ENCODE measurements around the gene UFSP1. TPM values are rescaled to one million over a fixed set of nuclear protein-coding genes. Genes with fewer than 3 reads are reported as not detected.
"Not testable (repeated sequence)": the region's sequence is repeated elsewhere in the genome, so short reads cannot be mapped to it uniquely, and the experiment has no call there.

The UFSP1 gene
- total RNA-seq, result 1.5 TPM

DNA sequence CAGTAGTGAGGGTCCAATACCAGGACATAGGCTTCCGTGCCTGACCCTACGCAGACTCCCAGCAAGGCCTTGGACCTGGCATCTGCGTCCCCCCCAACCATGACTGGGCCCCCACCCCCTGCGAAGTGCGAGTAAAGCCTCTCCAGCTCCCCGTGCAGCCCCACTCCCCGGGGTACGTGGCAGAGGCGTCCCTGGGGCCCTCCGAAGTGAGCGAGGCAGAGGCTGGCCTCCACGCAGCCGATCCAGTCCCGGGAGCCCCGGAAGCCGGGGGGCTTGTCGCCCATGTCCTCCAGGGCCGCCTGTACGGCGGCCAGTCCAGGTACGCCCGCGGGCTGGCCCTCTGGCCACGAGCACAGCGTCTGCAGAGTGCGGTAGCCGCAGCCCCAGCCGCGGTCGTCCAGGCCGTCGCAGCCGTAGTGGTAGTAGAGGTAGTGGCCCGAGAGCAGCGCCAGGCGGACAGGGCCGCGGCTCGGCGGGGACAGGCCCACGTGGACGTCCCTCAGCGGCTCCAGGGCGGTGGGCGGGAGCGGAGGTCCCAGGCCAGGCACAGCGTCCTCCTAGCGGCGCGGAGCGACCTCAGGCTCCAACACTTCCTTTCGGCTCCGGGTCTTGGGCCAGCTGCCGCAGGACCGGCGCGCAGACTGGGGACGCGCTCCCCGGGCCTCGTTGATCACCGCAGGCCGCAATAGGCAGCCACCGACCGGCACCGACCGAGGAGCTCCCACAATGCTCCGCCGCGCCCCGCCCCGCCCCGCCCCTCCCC lies at the start of gene UFSP1:
UFSP1 (minus strand) TSS at position 728 of the 763 bp plus-strand sequence; CDS start at position 284, 444 bp downstream.
- Histone ChIP-seq H3K27me3 (ENCODE audit: insufficient read depth, low read length) (peaks cover 34% of the 10 kb centered on the region), H3K4me3 (ENCODE audit: low read length) (peak within 1 kb of the TSS; percentile 58), H3K4me1 (ENCODE audit: insufficient read depth, low read length) (peaks cover 53% of the 10 kb centered on the region), H3K9me3 (ENCODE audit: low read depth, low read length) (no peaks in the 10 kb centered on the region)

DNA sequence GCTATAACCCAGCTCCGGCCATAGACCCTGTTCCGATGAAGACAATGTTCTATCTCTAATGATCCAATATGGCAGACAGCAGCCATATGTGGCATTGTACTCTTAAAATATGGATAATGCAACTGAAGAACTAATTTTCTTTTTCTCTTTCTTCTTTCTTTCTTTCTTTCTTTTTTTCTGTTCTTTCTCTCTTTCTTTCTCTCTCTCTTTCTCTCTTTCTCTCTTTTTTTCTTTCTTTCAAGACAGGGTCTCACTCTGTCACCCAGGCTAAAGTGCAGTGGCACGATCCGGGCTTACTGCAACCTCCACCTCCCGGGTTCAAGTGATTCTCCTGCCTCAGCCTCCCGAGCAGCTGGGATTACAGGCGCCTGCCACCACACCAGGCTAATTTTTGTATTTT lies 46.7 kb upstream of the UFSP1 start:
- H3K27me3 ChIP-seq (ENCODE audit: insufficient read depth, low read length); H3K4me3 ChIP-seq (ENCODE audit: low read length); H3K4me1 ChIP-seq (ENCODE audit: insufficient read depth, low read length); H3K9me3 ChIP-seq (ENCODE audit: low read depth, low read length): not testable (repeated sequence)

DNA sequence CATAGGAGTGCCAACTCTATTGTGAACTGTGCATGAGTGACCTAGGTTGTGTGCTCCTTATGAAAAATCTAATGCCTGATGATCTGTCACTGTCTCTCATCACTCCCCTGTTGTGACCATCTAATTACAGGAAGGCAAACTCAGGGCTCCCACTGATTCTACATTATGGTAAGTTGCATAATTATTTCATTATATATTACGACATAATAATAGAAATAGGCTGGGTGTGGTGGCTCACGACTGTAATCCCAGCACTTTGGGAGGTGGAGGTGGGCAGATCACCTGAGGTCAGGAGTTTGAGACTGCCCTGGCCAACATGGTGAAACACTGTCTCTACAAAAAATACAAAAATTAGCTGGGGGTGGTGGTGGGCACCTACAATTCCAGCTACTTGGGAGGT lies 45.9 kb upstream of the UFSP1 start:
- H3K9me3 ChIP-seq (ENCODE audit: low read depth, low read length); H3K4me3 ChIP-seq (ENCODE audit: low read length); H3K27me3 ChIP-seq (ENCODE audit: insufficient read depth, low read length); H3K4me1 ChIP-seq (ENCODE audit: insufficient read depth, low read length): not testable (repeated sequence)

DNA sequence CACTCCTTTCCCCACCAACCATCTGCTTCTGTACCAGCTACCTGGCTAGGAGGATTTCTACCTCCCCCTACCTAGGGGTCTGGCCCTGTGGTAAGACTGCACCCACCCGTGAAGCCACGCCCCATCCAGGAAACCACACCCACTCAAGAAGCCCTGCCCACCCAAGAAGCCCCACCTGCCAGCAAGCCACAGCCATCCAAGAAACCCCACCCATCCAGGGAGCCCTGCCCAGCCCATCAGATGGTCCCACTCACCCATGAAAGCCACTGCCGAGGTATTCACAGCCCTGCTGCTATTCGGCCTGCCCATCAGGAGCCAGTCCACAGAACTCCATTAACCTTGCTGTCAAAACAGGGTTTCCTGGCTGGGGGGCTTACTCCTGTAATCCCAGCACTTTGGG lies 44.2 kb upstream of the UFSP1 start:
- Histone ChIP-seq H3K4me3 (ENCODE audit: low read length) (no peak overlapping the region), H3K4me1 (ENCODE audit: insufficient read depth, low read length) (no peaks in the 10 kb centered on the region), H3K9me3 (ENCODE audit: low read depth, low read length) (no peaks in the 10 kb centered on the region), H3K27me3 (ENCODE audit: insufficient read depth, low read length) (no peaks in the 10 kb centered on the region)

DNA sequence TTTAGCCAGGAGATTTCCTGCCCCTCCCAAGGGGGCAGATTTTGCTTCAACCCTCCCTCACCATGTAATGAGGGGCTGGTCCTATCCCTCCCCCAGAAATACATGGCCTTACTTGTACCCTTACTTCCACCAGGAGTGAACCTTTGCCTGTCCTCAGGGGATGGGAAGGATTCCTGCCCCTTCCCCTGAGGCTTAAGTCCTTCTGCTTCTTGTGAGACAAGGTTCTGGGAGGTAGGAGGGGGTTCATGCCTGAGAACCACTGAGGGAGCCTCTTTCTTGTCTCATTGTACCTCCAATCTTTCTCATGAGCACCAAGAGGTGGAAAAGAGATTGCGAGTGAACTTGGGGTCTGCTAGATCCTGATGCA lies 40.3 kb upstream of the UFSP1 start:
- Histone ChIP-seq H3K4me3 (ENCODE audit: low read length) (no peak overlapping the region), H3K27me3 (ENCODE audit: insufficient read depth, low read length) (no peaks in the 10 kb centered on the region), H3K4me1 (ENCODE audit: insufficient read depth, low read length) (no peaks in the 10 kb centered on the region), H3K9me3 (ENCODE audit: low read depth, low read length) (no peaks in the 10 kb centered on the region)

DNA sequence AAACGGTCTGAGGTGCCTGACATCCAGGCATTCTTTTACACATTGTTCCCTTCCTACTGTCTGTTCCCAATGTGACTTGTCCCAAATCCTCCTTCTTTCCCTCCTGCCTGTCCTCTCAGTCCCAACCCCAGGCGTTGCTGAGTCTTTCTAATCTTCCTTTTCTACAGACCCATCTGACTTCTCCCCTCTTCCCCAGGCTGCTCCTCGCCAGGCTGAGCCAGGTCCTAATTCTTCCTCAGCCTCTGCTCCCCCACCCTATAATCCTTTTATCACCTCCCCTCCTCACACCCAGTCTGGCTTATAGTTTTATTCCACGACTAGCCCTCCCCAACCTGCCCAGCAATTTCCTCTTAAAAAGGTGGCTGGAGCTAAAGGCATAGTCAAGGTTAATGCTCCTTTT lies 34.1 kb upstream of the UFSP1 start:
- H3K4me1 ChIP-seq (ENCODE audit: insufficient read depth, low read length); H3K4me3 ChIP-seq (ENCODE audit: low read length); H3K9me3 ChIP-seq (ENCODE audit: low read depth, low read length); H3K27me3 ChIP-seq (ENCODE audit: insufficient read depth, low read length): not testable (repeated sequence)

DNA sequence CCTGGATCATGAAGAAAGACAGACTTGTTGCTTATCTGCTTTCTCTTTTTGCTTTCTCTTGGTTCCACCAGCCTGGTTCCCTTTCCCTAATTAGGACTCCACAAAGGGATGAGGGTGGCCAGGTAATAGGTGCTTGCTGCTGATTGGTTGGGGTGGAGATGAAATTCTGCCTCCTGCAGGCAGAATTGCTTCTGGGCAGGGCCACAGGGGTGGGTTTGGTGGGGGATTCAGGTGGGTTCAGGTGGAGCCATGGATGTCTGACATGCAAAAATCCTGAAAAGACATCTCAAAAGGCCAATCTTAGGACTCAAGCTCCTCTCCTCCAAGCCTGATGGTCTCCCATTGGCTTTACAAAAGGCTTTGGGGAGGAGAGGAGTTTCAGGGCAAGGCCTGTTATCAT lies 31.5 kb upstream of the UFSP1 start:
- Histone ChIP-seq H3K4me1 (ENCODE audit: insufficient read depth, low read length) (no peaks in the 10 kb centered on the region), H3K27me3 (ENCODE audit: insufficient read depth, low read length) (no peaks in the 10 kb centered on the region), H3K9me3 (ENCODE audit: low read depth, low read length) (no peaks in the 10 kb centered on the region), H3K4me3 (ENCODE audit: low read length) (no peak overlapping the region)

DNA sequence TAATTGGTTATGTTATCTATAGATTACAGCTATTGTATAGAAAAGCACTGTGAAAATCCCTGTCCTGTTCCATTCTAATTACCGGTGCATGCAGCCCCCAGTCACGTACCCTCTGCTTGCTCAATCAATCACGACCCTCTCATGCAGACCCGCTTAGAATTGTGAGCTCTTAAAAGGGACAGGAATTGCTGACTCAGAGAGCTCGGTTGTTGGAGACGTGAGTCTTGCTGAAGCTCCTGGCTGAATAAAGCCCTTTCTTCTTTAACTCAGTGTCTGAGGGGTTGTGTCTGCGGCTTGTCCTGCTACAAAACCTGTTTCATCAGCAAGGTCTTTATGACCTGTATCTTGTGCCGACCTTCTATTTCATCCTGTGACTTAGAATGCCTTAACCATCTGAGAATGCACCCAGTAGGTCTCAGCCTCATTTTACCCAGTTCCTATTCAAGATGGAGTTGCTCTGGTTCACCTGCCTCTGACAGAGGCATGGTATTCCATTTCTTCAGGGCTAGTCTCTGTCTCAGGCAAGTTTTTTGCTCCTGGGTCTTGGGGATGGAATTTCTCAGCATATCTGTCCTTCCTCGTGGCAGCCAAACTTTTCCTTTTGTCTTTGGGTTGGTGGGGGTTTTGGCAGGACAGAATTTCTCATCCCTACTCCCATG lies 30.4 kb upstream of the UFSP1 start:
- H3K4me3 ChIP-seq (ENCODE audit: low read length); H3K9me3 ChIP-seq (ENCODE audit: low read depth, low read length); H3K27me3 ChIP-seq (ENCODE audit: insufficient read depth, low read length); H3K4me1 ChIP-seq (ENCODE audit: insufficient read depth, low read length): not testable (repeated sequence)

DNA sequence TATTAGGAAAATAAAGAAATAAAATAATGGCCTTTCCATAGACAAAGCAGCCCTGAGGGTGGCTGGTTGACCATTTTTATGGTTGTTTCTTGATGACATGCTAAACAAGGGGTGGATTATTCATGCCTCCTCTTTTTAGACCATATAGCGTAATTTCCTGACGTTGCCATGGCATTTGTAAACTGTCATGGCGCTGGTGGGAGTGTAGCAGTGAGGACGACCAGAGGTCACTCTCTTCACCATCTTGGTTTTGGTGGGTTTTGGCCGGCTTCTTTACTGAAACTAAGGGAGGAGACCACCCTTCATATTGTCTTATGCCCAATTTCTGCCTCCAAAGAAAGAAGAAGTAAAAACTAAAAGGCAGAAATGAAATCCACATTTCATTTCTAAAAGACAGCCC lies 29.8 kb upstream of the UFSP1 start:
- H3K4me3 ChIP-seq (ENCODE audit: low read length); H3K4me1 ChIP-seq (ENCODE audit: insufficient read depth, low read length); H3K27me3 ChIP-seq (ENCODE audit: insufficient read depth, low read length); H3K9me3 ChIP-seq (ENCODE audit: low read depth, low read length): not testable (repeated sequence)

DNA sequence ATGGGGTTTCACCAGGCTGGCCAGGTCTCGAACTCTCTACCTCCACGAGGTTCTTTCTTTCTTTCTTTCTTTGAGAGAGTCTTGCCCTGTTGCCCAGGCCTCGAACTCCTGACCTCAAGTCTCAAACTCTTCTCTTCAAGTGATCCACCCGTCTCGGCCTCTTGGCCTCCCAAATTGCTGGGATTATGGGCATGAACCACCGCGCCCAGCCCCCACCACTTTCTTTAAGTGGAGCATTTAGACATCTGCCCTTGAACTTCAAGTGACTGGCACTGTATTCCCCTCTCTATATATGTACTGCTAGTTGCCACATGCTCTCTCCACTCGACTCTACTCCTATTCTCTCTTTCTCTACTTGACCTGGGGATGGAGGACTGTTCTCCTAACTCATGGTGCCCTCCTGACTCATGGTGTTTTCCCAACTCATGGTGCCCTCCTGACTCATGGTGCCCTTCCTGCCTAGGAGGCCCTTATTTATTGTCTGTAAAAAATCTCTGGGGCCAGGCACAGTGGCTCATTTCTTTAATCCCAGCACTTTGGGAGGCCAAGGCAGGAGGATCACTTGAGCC lies 25.4 kb upstream of the UFSP1 start:
- Histone ChIP-seq H3K27me3 (ENCODE audit: insufficient read depth, low read length) (no peaks in the 10 kb centered on the region), H3K4me1 (ENCODE audit: insufficient read depth, low read length) (peaks cover 14% of the 10 kb centered on the region), H3K9me3 (ENCODE audit: low read depth, low read length) (no peaks in the 10 kb centered on the region), H3K4me3 (ENCODE audit: low read length) (no peak overlapping the region)

DNA sequence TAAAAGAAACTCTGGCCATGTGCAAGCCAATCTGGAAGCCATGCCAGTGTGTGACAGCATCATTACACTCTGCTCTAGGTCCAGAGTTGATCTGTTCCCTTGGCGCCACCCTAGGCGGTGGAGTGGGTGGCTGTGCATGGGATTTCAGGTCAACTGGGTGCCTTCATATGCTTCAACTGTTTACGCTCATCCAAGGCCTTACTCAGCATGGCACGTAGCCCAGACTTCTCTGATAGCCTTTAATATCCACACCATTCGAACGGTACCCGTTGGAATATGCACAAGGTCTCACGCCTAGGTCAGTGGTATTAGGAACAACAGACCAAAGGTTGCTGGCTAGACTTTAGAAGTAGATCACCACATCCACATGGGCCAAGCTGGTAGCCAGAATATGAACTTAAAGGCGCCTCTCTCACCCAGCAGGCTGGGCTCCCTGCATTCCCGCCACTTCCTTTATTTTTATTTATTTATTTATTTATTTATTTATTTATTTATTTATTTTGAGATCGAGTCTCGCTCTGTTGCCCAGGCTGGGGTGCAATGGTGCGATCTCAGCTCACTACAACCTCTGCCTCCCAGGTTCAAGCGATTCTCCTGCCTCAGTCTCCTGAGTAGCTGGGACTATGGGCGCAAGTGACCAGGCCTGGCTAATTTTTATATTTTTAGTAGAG lies 24.8 kb upstream of the UFSP1 start:
- Histone ChIP-seq H3K4me1 (ENCODE audit: insufficient read depth, low read length) (peaks cover 16% of the 10 kb centered on the region), H3K9me3 (ENCODE audit: low read depth, low read length) (no peaks in the 10 kb centered on the region), H3K27me3 (ENCODE audit: insufficient read depth, low read length) (no peaks in the 10 kb centered on the region), H3K4me3 (ENCODE audit: low read length) (no peak overlapping the region)

DNA sequence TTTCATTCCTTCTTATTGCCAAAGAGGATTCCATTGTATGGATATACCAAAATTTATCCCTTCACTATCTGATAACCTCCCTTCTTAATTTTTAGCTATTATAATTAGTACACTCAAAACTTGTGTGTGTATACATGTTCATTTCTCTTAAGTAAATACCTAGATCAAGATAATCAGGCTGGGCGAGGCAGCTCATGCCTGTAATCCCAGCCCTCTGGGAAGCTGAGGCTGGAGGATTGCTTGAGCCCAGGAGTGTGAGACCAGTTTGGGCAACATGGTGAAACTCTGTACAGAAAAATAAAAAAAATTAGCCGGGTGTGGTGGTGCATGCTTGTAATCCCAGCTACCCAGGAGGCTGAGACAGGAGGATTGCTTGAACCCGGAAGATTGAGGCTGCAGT lies 22.0 kb upstream of the UFSP1 start:
- H3K27me3 ChIP-seq (ENCODE audit: insufficient read depth, low read length), result no peaks in the 10 kb centered on the region
- peaks cover 16% of the 10 kb centered on the region for H3K4me1 ChIP-seq (ENCODE audit: insufficient read depth, low read length)
- H3K4me3 ChIP-seq (ENCODE audit: low read length), result no peak overlapping the region
- no peaks in the 10 kb centered on the region for H3K9me3 ChIP-seq (ENCODE audit: low read depth, low read length)

DNA sequence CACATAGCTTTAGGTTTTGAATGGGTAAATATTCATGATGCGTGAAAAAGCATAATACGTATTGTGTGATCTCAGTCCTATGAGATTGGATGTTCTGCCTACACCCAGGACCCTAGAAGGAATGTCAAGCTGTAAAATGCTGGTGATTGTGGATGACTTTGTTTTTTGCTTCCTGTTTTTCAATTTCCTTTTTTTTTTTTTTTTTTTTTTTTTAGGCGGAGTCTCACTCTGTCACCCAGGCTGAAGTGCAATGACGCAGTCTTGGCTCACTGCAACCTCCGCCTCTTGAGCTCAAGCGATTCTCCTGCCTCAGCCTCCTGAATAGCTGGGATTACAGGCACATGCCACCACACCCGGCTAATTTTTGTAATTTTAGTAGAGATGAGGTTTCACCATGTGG lies 20.9 kb upstream of the UFSP1 start:
- not testable (repeated sequence) for H3K27me3 ChIP-seq (ENCODE audit: insufficient read depth, low read length); H3K4me3 ChIP-seq (ENCODE audit: low read length); H3K9me3 ChIP-seq (ENCODE audit: low read depth, low read length)
- peaks cover 16% of the 10 kb centered on the region for H3K4me1 ChIP-seq (ENCODE audit: insufficient read depth, low read length)

DNA sequence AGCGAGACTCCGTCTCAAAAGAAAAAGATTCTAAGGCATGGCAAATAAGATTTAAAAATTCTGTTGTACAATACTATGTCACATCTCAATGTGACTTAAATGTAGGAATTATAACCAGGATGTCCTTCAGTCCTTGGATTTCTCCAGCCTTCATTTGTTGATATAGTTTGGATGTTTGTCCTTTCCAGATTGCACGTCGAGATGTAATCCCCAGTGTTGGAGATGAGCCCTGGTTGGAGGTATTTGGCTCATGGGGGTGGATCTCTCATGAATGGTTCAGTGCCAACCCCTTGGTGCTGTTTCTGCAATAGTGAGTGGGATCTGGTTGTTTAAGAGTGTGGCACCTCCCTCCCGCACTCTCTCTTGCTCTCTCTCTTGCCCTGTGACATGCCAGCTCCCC lies 19.0 kb upstream of the UFSP1 start:
- Histone ChIP-seq H3K4me3 (ENCODE audit: low read length) (no peak overlapping the region), H3K4me1 (ENCODE audit: insufficient read depth, low read length) (peaks cover 16% of the 10 kb centered on the region), H3K27me3 (ENCODE audit: insufficient read depth, low read length) (no peaks in the 10 kb centered on the region), H3K9me3 (ENCODE audit: low read depth, low read length) (no peaks in the 10 kb centered on the region)

DNA sequence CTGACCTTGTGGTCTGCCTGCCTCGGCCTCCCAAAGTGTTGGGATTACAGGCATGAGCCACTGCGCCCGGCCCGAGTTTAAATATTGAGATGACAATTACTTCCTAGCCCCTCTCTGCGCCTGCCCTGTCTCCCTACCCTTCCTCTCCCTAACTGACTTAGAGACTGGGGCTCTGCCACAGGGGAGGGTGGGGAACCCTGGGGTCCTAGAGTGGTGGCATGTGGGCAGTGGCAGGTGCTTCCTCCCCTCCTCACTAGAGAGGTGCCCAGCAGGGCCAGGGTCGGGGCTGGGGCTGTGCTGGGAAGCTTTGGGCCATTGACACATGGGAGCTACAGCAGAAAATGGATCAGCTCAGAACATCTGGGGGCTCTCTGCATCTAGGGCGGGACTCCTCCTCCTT lies 13.1 kb upstream of the UFSP1 start:
- H3K9me3 ChIP-seq (ENCODE audit: low read depth, low read length), result no peaks in the 10 kb centered on the region
- H3K4me3 ChIP-seq (ENCODE audit: low read length), result no peak overlapping the region
- peaks cover 4% of the 10 kb centered on the region for H3K27me3 ChIP-seq (ENCODE audit: insufficient read depth, low read length)
- H3K4me1 ChIP-seq (ENCODE audit: insufficient read depth, low read length), result no peaks in the 10 kb centered on the region
